ENCODE results near the gene MAGI3.
"Not testable (repeated sequence)": the region's sequence is repeated elsewhere in the genome, so short reads cannot be mapped to it uniquely, and the experiment has no call there.

MAGI3 gene

GRCh38 chr1:113692824-113693431 lies 302.6 kb downstream of the MAGI3 start:
- DNase-seq (ENCODE audit: low read depth) = no peak

- no peak for DNase-seq (ENCODE audit: low read depth)
Observed at GRCh38 chr1:113694910-113695309, 304.6 kb downstream of the MAGI3 start.

- no peak for DNase-seq (ENCODE audit: low read depth)
Observed at GRCh38 chr1:113701429-113701828, 311.1 kb downstream of the MAGI3 start.

GRCh38 chr1:113714606-113715269 lies 324.4 kb downstream of the MAGI3 start:
- DNase-seq (ENCODE audit: low read depth) = no peak

GRCh38 chr1:113717506-113717905 lies 327.2 kb downstream of the MAGI3 start:
- DNase-seq (ENCODE audit: low read depth) = not testable (repeated sequence)

GRCh38 chr1:113718621-113719020 lies 328.3 kb downstream of the MAGI3 start:
- not testable (repeated sequence) for DNase-seq (ENCODE audit: low read depth)

GRCh38 chr1:113721010-113721409 lies 330.7 kb downstream of the MAGI3 start:
- DNase-seq (ENCODE audit: low read depth) = no peak

- no peak for DNase-seq (ENCODE audit: low read depth)
Observed at GRCh38 chr1:113732802-113733201, 342.5 kb downstream of the MAGI3 start.

GRCh38 chr1:113734357-113735055 lies 344.2 kb downstream of the MAGI3 start:
- no peak for DNase-seq (ENCODE audit: low read depth)
